ENCODE measurements around the gene LMAN2. TPM values are rescaled to one million over a fixed set of nuclear protein-coding genes. Genes with fewer than 3 reads are reported as not detected.

The LMAN2 gene
- total RNA-seq, 6 experiments from 2014 or later: 103 to 297 (median 160) TPM

DNA sequence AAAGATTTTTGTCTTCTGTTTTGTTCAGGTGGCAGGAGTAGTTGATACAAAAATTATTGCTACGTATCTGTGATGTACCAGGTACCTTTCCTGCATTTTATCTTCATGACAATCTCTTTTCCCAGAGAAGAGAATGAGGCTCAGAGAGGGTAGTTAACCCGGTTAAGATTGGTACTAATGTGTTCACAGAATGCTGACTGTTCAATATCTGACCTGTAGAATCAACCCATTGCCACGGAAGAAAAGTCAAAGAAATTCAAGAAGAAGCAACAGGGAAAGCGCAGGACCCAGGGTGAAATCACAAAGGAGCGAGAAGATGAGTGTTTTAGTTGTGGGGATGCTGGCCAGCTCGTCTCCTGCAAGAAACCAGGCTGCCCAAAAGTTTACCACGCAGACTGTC is 59.7 kb downstream of the LMAN2 start:
- intact Hi-C loops (cut with DNase I): no loop called here
- no peak overlapping the region for H3K27ac ChIP-seq
- no peak for ATAC-seq
- H3K4me1 ChIP-seq: no peaks in the 10 kb centered on the region
- H3K9me3 ChIP-seq: no peaks in the 10 kb centered on the region
- no peak for DNase-seq
- 84% methylated on average over 6 of the region's 7 CpGs for WGBS (ENCODE audit: insufficient coverage, low coverage, low lambda C conversion rate, missing lambda C conversion rate)
- no peaks in the 10 kb centered on the region for H3K27me3 ChIP-seq
- H3K4me3 ChIP-seq: no peak overlapping the region
- H3K36me3 ChIP-seq: peaks cover 0 to 90% (median 33%) of the 10 kb centered on the region in 4 donors
- no peak for TF ChIP-seq POLR2A (IDR thresholded peaks at IDR 0.05)
- TF ChIP-seq, protein P1, sequence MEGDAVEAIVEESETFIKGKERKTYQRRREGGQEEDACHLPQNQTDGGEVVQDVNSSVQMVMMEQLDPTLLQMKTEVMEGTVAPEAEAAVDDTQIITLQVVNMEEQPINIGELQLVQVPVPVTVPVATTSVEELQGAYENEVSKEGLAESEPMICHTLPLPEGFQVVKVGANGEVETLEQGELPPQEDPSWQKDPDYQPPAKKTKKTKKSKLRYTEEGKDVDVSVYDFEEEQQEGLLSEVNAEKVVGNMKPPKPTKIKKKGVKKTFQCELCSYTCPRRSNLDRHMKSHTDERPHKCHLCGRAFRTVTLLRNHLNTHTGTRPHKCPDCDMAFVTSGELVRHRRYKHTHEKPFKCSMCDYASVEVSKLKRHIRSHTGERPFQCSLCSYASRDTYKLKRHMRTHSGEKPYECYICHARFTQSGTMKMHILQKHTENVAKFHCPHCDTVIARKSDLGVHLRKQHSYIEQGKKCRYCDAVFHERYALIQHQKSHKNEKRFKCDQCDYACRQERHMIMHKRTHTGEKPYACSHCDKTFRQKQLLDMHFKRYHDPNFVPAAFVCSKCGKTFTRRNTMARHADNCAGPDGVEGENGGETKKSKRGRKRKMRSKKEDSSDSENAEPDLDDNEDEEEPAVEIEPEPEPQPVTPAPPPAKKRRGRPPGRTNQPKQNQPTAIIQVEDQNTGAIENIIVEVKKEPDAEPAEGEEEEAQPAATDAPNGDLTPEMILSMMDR (IDR thresholded peaks at IDR 0.05): no peak

DNA sequence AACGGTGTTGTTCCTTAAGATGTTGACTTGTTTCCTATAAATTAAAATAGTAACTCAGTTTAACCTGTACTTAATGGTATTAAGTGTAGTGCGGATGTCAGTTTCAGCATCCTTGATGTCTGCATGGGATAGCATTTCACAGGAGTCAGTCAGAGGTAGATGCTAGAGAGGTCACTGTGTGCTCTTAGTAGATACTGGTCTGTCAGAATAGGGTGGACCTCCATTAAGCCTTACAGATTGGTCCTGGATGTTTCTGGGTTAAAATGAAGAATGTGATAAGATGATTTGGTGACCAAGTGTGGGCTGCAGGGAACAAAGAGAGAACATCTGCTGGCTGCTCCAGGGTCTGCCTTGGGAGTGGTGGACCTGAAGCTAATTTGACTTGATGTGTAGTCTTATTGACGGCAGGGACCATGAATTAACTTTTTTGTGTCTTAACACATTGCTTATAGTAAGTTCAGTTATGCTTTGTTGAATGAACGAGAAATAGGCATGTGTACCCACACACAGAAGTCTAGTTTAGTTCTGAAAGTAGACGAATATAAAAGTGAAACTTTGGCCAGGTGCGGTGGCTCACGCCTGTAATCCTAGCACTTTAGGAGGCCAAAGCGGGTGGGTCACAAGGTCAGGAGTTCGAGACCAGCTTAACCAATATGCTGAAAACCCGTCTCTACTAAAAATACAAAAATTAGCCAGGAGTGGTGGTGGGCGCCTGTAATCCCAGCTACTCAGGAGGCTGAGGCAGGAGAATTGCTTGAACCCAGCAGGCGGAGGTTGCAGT is 60.5 kb downstream of the LMAN2 start:
- Histone ChIP-seq H3K9me3 (no peaks in the 10 kb centered on the region), H3K36me3 (peaks cover 0 to 95% (median 34%) of the 10 kb centered on the region in 4 donors), H3K4me1 (no peaks in the 10 kb centered on the region), H3K4me3 (no peak overlapping the region), H3K27me3 (no peaks in the 10 kb centered on the region), H3K27ac (no peak overlapping the region)
- WGBS (ENCODE audit: insufficient coverage, low coverage, low lambda C conversion rate, missing lambda C conversion rate): 92% methylated on average over 12 of the region's 12 CpGs
- DNase-seq (no peak), ATAC-seq (no peak)
- TF ChIP-seq, protein P1 (IDR thresholded peaks at IDR 0.05): no peak
- TF ChIP-seq POLR2A (IDR thresholded peaks at IDR 0.05): no peak
- intact Hi-C loops (cut with DNase I): no loop called here

DNA sequence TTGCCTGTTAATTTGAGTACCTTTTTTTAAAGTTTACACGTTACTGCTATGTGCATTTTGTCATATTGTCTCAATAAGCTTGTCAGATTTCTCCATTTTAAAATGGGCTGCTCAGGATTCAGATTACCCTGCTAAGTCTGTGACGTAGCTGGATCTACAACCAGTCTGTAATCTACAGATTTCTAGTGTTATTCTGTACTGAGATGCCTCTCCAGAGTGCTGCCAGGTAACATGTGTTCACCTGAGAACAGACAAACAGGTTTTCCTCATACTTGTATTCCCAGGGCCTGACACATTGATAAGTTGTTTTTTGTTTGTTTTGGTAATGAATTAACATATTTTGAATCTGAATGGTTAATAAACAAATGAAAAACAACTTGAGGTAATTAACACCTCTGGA is 63.3 kb downstream of the LMAN2 start:
- no peaks in the 10 kb centered on the region for H3K9me3 ChIP-seq
- DNase-seq (no peak), ATAC-seq (no peak)
- intact Hi-C loops (cut with DNase I): no loop called here
- no peak overlapping the region for H3K4me3 ChIP-seq
- no peak overlapping the region for H3K27ac ChIP-seq
- peaks cover 0 to 92% (median 34%) of the 10 kb centered on the region in 4 donors for H3K36me3 ChIP-seq
- H3K4me1 ChIP-seq: no peaks in the 10 kb centered on the region
- TF ChIP-seq POLR2A (IDR thresholded peaks at IDR 0.05): no peak
- TF ChIP-seq, protein P1 (IDR thresholded peaks at IDR 0.05): no peak
- no peaks in the 10 kb centered on the region for H3K27me3 ChIP-seq
- WGBS (ENCODE audit: insufficient coverage, low coverage, low lambda C conversion rate, missing lambda C conversion rate): 91% methylated on average over 2 of the region's 2 CpGs

Other genes starting within 250 kb of the LMAN2 start
- 10 to 100 TPM; 13.1 to 33.1 (median 23.6) TPM for gene NSD1, start 217.9 kb downstream of the LMAN2 start, total RNA-seq
- gene RAB24, start 47.9 kb downstream of the LMAN2 start, total RNA-seq: 10 to 100 TPM; 11.0 to 28.8 (median 16.2) TPM
- 100 to 1,000 TPM in 2 of 6 experiments, 10 to 100 TPM in 4; 64.1 to 116 (median 84.4) TPM for gene PRELID1, start 47.9 kb downstream of the LMAN2 start, total RNA-seq
- 1 to 10 TPM; 2.2 to 6.2 (median 4.9) TPM for gene MXD3, start 39.8 kb downstream of the LMAN2 start, total RNA-seq
- gene RGS14, start 6.3 kb upstream of the LMAN2 start, total RNA-seq: 10 to 100 TPM; 29.2 to 43.1 (median 35.2) TPM
- 1 to 10 TPM in 3 of 6 experiments, under 1 TPM in 2, not detected in 1; 0.12 to 5.3 (median 1.6) TPM for gene SLC34A1, start 32.8 kb upstream of the LMAN2 start, total RNA-seq
- gene PFN3, start 49.0 kb upstream of the LMAN2 start, total RNA-seq: not detected
- gene F12, start 57.9 kb upstream of the LMAN2 start, total RNA-seq: 100 to 1,000 TPM; 236 to 518 (median 365) TPM
- gene GRK6, start 75.0 kb upstream of the LMAN2 start, total RNA-seq: 10 to 100 TPM in 3 of 6 experiments, 1 to 10 TPM in 3; 6.1 to 10.8 (median 10.0) TPM
- 10 to 100 TPM in 1 of 6 experiments, 1 to 10 TPM in 3, under 1 TPM in 2; 0.15 to 13.0 (median 1.9) TPM for gene PRR7, start 95.1 kb upstream of the LMAN2 start, total RNA-seq
- gene DBN1, start 122.0 kb upstream of the LMAN2 start, total RNA-seq: 1 to 10 TPM; 1.1 to 4.6 (median 3.1) TPM
- 10 to 100 TPM in 4 of 6 experiments, 1 to 10 TPM in 2; 3.7 to 24.0 (median 13.6) TPM for gene PDLIM7, start 145.9 kb upstream of the LMAN2 start, total RNA-seq
- gene DOK3, start 158.2 kb upstream of the LMAN2 start, total RNA-seq: 1 to 10 TPM; 2.5 to 6.6 (median 3.9) TPM
- gene DDX41, start 165.3 kb upstream of the LMAN2 start, total RNA-seq: 10 to 100 TPM; 35.1 to 64.8 (median 47.9) TPM
- gene FAM193B, start 202.9 kb upstream of the LMAN2 start, total RNA-seq: 10 to 100 TPM; 22.1 to 55.4 (median 39.2) TPM
- 100 to 1,000 TPM in 5 of 6 experiments, 10 to 100 TPM in 1; 81.8 to 149 (median 133) TPM for gene TMED9, start 240.5 kb upstream of the LMAN2 start, total RNA-seq
- gene B4GALT7, start 248.5 kb upstream of the LMAN2 start, total RNA-seq: 10 to 100 TPM in 5 of 6 experiments, 1 to 10 TPM in 1; 9.3 to 28.7 (median 14.1) TPM

Data from right lobe of liver (tissue), 6 donors.